Measurements from ENCODE around the gene FADS2.

Gene FADS2

DNA sequence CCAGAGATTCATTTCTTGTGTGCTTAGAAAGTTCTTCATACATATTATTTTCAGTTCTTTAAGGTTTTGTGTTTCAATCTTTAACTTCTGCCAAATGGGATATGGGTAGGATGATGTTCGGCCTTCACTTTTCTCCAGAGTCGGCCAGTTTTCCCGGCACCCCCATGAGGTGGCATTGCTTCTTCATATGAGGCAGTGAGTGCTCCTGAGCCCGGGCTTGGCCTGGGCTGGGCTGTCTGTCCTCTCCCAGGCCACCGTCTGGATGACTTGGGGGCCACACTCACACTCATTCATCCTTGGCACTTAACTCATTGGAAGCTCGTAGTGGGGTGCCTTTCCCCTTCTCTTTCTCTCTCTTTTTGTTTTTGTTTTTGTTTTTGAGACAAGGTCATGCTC lies 23.8 kb downstream of the FADS2 start:
- no peak overlapping the region for H4K91ac ChIP-seq (ENCODE audit: low read depth, low read length)
- no peak overlapping the region for H4K8ac ChIP-seq (ENCODE audit: low read depth, low read length)
- no peak overlapping the region for H3K27ac ChIP-seq (ENCODE audit: low read depth, low read length)
- no peak overlapping the region for H2AFZ ChIP-seq (ENCODE audit: insufficient read depth, low read length, poor library complexity)
- H4K12ac ChIP-seq (ENCODE audit: low read depth, low read length), result no peak overlapping the region
- no peak overlapping the region for H2BK12ac ChIP-seq (ENCODE audit: low read length)
- H2BK5ac ChIP-seq (ENCODE audit: low read depth, low read length, poor library complexity), result no peak overlapping the region
- no peaks in the 10 kb centered on the region for H3K4me1 ChIP-seq (ENCODE audit: control insufficient read depth in 1 of 2, insufficient read depth in 2 of 2, low read length in 2 of 2)
- no peaks in the 10 kb centered on the region for H3K9me3 ChIP-seq (ENCODE audit: insufficient read depth, low read depth, low read length)
- H3K18ac ChIP-seq (ENCODE audit: low read length), result no peak overlapping the region
- H3K4ac ChIP-seq (ENCODE audit: low read depth, low read length), result no peak overlapping the region
- no peak overlapping the region for H3K23ac ChIP-seq (ENCODE audit: low read length)
- no peak overlapping the region for H2BK120ac ChIP-seq (ENCODE audit: insufficient read depth, low read length, poor library complexity)
- no peak overlapping the region for H3K4me3 ChIP-seq (ENCODE audit: low read depth, low read length)
- H3K14ac ChIP-seq (ENCODE audit: low read length), result no peak overlapping the region
- WGBS (ENCODE audit: extremely low coverage, insufficient coverage, insufficient read length), result no CpG with 5 or more reads among the region's 6 CpGs
- no peak for DNase-seq
- no peak overlapping the region for H3K4me2 ChIP-seq (ENCODE audit: low read length)
- H3K9ac ChIP-seq (ENCODE audit: low read length), result no peak overlapping the region
- no peaks in the 10 kb centered on the region for H3K79me1 ChIP-seq (ENCODE audit: low read length)
- H2AK5ac ChIP-seq (ENCODE audit: low read length), result no peak overlapping the region
- no peaks in the 10 kb centered on the region for H3K79me2 ChIP-seq (ENCODE audit: control insufficient read depth, insufficient read depth, low read length, poor library complexity)
- no peaks in the 10 kb centered on the region for H3K27me3 ChIP-seq (ENCODE audit: insufficient read depth, low read length)
- peaks cover 79 to 85% of the 10 kb centered on the region in 2 experiments for H3K36me3 ChIP-seq (ENCODE audit: control insufficient read depth in 1 of 2, insufficient read depth in 2 of 2, low read length in 2 of 2)

DNA sequence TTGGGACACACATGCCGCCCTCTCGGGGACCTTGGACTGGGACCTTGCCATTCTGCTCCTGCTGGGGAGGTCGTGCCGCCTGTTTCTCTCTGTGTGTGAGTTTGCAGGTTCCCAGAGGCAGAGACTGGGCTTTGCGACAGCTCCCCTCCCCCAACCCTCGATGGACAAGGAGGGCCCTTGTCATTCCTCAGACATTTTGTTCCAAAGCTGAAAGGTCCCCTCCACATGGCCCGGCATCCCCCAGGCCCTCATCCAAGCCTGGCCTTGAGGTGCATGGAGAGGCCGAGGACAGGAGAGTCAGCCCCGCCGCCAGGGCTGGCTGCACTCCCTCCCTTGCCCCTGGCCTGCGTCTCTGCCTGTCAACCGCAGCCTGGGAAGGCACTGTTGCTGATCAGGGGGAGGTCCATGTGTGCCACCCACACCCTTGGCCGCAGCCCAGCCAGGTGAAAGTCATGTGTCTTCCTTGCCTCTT lies 25.6 kb downstream of the FADS2 start:
- H3K9ac ChIP-seq (ENCODE audit: low read length), result no peak overlapping the region
- H3K18ac ChIP-seq (ENCODE audit: low read length), result no peak overlapping the region
- no peak overlapping the region for H3K4ac ChIP-seq (ENCODE audit: low read depth, low read length)
- no peak overlapping the region for H4K8ac ChIP-seq (ENCODE audit: low read depth, low read length)
- H4K91ac ChIP-seq (ENCODE audit: low read depth, low read length), result no peak overlapping the region
- H3K4me1 ChIP-seq (ENCODE audit: control insufficient read depth in 1 of 2, insufficient read depth in 2 of 2, low read length in 2 of 2), result no peaks in the 10 kb centered on the region
- no peaks in the 10 kb centered on the region for H3K9me3 ChIP-seq (ENCODE audit: insufficient read depth, low read depth, low read length)
- H3K4me2 ChIP-seq (ENCODE audit: low read length), result no peak overlapping the region
- no peak overlapping the region for H3K4me3 ChIP-seq (ENCODE audit: low read depth, low read length)
- no peak overlapping the region for H2BK5ac ChIP-seq (ENCODE audit: low read depth, low read length, poor library complexity)
- H3K36me3 ChIP-seq (ENCODE audit: control insufficient read depth in 1 of 2, insufficient read depth in 2 of 2, low read length in 2 of 2), result peaks cover 76 to 79% of the 10 kb centered on the region in 2 experiments
- no peak overlapping the region for H2BK120ac ChIP-seq (ENCODE audit: insufficient read depth, low read length, poor library complexity)
- H2AFZ ChIP-seq (ENCODE audit: insufficient read depth, low read length, poor library complexity), result no peak overlapping the region
- H3K79me1 ChIP-seq (ENCODE audit: low read length), result no peaks in the 10 kb centered on the region
- no peak overlapping the region for H2AK5ac ChIP-seq (ENCODE audit: low read length)
- no peak overlapping the region for H3K27ac ChIP-seq (ENCODE audit: low read depth, low read length)
- H3K27me3 ChIP-seq (ENCODE audit: insufficient read depth, low read length), result no peaks in the 10 kb centered on the region
- no peak for DNase-seq
- H4K12ac ChIP-seq (ENCODE audit: low read depth, low read length), result no peak overlapping the region
- no peaks in the 10 kb centered on the region for H3K79me2 ChIP-seq (ENCODE audit: control insufficient read depth, insufficient read depth, low read length, poor library complexity)
- no peak overlapping the region for H3K14ac ChIP-seq (ENCODE audit: low read length)
- no peak overlapping the region for H3K23ac ChIP-seq (ENCODE audit: low read length)
- H2BK12ac ChIP-seq (ENCODE audit: low read length), result no peak overlapping the region
- no CpG with 5 or more reads among the region's 13 CpGs for WGBS (ENCODE audit: extremely low coverage, insufficient coverage, insufficient read length)

DNA sequence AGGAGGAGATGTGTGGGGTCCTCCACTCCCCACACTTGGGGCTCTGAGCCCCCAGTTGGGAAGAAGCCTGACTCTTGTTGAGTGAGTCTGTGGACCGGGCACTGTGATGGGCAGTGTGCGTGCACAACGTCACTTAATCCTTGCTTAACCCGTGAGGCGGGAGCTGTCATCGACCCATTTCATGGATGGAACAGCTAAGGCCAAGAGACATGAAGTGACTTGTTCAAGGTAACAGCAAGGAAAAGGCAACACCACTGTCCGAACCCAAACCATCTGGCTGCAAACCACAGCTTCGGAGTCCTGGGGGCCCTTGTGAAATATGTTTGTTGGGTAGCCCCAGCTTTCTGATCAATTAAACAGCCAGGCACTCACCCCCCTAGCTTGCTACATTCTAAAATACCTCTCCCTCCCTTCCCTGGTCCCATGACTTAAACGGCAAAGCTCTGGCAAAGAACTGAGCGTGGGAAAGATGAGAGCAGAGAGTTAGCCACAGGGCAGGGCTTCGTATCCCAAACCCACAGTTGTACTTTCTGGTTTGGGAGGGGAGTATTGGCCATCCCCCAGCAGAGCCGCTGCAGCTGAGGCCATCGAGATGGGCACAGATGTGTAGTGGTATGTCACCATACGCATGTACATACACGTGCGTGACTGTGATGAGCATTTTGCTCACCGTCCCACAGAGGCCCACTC lies 26.3 kb downstream of the FADS2 start:
- no CpG with 5 or more reads among the region's 17 CpGs for WGBS (ENCODE audit: extremely low coverage, insufficient coverage, insufficient read length)
- no peak overlapping the region for H4K91ac ChIP-seq (ENCODE audit: low read depth, low read length)
- no peak overlapping the region for H4K12ac ChIP-seq (ENCODE audit: low read depth, low read length)
- H3K79me2 ChIP-seq (ENCODE audit: control insufficient read depth, insufficient read depth, low read length, poor library complexity), result no peaks in the 10 kb centered on the region
- H3K23ac ChIP-seq (ENCODE audit: low read length), result no peak overlapping the region
- no peak overlapping the region for H2BK5ac ChIP-seq (ENCODE audit: low read depth, low read length, poor library complexity)
- no peak overlapping the region for H2BK120ac ChIP-seq (ENCODE audit: insufficient read depth, low read length, poor library complexity)
- no peak overlapping the region for H3K4me3 ChIP-seq (ENCODE audit: low read depth, low read length)
- no peak overlapping the region for H3K4me2 ChIP-seq (ENCODE audit: low read length)
- no peak overlapping the region for H3K9ac ChIP-seq (ENCODE audit: low read length)
- no peaks in the 10 kb centered on the region for H3K27me3 ChIP-seq (ENCODE audit: insufficient read depth, low read length)
- no peaks in the 10 kb centered on the region for H3K4me1 ChIP-seq (ENCODE audit: control insufficient read depth in 1 of 2, insufficient read depth in 2 of 2, low read length in 2 of 2)
- no peak overlapping the region for H3K4ac ChIP-seq (ENCODE audit: low read depth, low read length)
- H2AFZ ChIP-seq (ENCODE audit: insufficient read depth, low read length, poor library complexity), result no peak overlapping the region
- H3K79me1 ChIP-seq (ENCODE audit: low read length), result no peaks in the 10 kb centered on the region
- H3K36me3 ChIP-seq (ENCODE audit: control insufficient read depth in 1 of 2, insufficient read depth in 2 of 2, low read length in 2 of 2), result peaks cover 74 to 76% of the 10 kb centered on the region in 2 experiments
- no peaks in the 10 kb centered on the region for H3K9me3 ChIP-seq (ENCODE audit: insufficient read depth, low read depth, low read length)
- H2AK5ac ChIP-seq (ENCODE audit: low read length), result no peak overlapping the region
- DNase-seq, result no peak
- no peak overlapping the region for H2BK12ac ChIP-seq (ENCODE audit: low read length)
- H3K18ac ChIP-seq (ENCODE audit: low read length), result no peak overlapping the region
- no peak overlapping the region for H3K14ac ChIP-seq (ENCODE audit: low read length)
- no peak overlapping the region for H3K27ac ChIP-seq (ENCODE audit: low read depth, low read length)
- H4K8ac ChIP-seq (ENCODE audit: low read depth, low read length), result no peak overlapping the region

DNA sequence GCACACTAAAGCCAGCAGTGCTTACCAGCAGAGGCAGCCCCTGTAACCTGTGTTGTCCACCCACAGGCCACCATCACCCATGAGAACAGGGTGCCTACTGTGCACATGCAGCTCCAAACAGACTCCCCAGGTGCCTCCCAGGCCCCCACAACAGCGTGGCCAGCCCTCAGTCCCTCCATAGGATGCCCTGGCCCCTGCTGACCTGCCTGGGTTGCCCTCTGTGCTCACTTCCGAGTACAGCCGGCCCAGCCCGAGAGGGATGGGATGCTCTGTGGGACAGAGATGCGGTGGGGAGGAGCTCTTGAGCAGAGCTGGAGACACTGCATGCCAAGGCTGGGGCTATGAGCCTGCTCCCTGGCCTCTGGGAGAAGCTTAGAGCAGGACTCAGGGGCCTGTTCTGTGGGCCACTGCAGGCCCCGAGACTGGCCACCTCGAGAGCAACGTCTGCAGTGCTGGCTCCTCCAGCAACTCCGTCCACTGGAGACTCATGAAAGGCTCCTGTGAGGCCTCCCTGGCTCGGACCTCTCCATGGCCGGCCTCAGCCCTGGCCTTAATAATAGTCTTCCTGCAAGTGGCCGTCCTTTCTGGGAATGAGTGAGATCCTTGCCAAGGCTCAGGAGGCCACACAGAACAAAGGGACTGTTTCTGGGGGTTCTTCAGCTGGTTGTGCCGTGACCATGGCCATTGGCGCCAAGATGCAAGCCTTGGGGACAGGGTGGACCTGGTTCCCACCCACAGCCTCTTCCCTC lies 27.0 kb downstream of the FADS2 start:
- H2BK5ac ChIP-seq (ENCODE audit: low read depth, low read length, poor library complexity), result no peak overlapping the region
- no CpG with 5 or more reads among the region's 14 CpGs for WGBS (ENCODE audit: extremely low coverage, insufficient coverage, insufficient read length)
- peaks cover 75 to 77% of the 10 kb centered on the region in 2 experiments for H3K36me3 ChIP-seq (ENCODE audit: control insufficient read depth in 1 of 2, insufficient read depth in 2 of 2, low read length in 2 of 2)
- no peak overlapping the region for H3K14ac ChIP-seq (ENCODE audit: low read length)
- no peak overlapping the region for H3K9ac ChIP-seq (ENCODE audit: low read length)
- no peak overlapping the region for H4K91ac ChIP-seq (ENCODE audit: low read depth, low read length)
- no peaks in the 10 kb centered on the region for H3K4me1 ChIP-seq (ENCODE audit: control insufficient read depth in 1 of 2, insufficient read depth in 2 of 2, low read length in 2 of 2)
- H2AFZ ChIP-seq (ENCODE audit: insufficient read depth, low read length, poor library complexity), result no peak overlapping the region
- no peak overlapping the region for H4K12ac ChIP-seq (ENCODE audit: low read depth, low read length)
- H3K9me3 ChIP-seq (ENCODE audit: insufficient read depth, low read depth, low read length), result no peaks in the 10 kb centered on the region
- H3K27me3 ChIP-seq (ENCODE audit: insufficient read depth, low read length), result no peaks in the 10 kb centered on the region
- no peak overlapping the region for H2BK120ac ChIP-seq (ENCODE audit: insufficient read depth, low read length, poor library complexity)
- no peak overlapping the region for H3K4me3 ChIP-seq (ENCODE audit: low read depth, low read length)
- H3K79me1 ChIP-seq (ENCODE audit: low read length), result no peaks in the 10 kb centered on the region
- no peak for DNase-seq
- no peak overlapping the region for H3K4me2 ChIP-seq (ENCODE audit: low read length)
- no peak overlapping the region for H2AK5ac ChIP-seq (ENCODE audit: low read length)
- H3K4ac ChIP-seq (ENCODE audit: low read depth, low read length), result no peak overlapping the region
- H3K27ac ChIP-seq (ENCODE audit: low read depth, low read length), result no peak overlapping the region
- no peak overlapping the region for H4K8ac ChIP-seq (ENCODE audit: low read depth, low read length)
- no peak overlapping the region for H3K18ac ChIP-seq (ENCODE audit: low read length)
- no peak overlapping the region for H2BK12ac ChIP-seq (ENCODE audit: low read length)
- no peak overlapping the region for H3K23ac ChIP-seq (ENCODE audit: low read length)
- no peaks in the 10 kb centered on the region for H3K79me2 ChIP-seq (ENCODE audit: control insufficient read depth, insufficient read depth, low read length, poor library complexity)
